Astrocyte (in vitro differentiated cells and primary cell): Measurements from ENCODE around the gene CAPZB.

Experiments
- EZH2 ChIP-seq: IDR thresholded peaks from 2 replicates; pipeline ENCODE4 v1.6.1; 2012; ENCODE audit warnings: mild to moderate bottlenecking, low read length, inconsistent platforms; ENCODE audit not compliant: insufficient read depth
- TF ChIP-seq, protein P1 (sequence below): IDR thresholded peaks from 2 replicates; pipeline ENCODE4 v1.5.1; 2011; ENCODE audit warnings: low read depth, mild to moderate bottlenecking, inconsistent platforms, low read length, moderate library complexity; ENCODE audit not compliant: insufficient read depth

DNA sequence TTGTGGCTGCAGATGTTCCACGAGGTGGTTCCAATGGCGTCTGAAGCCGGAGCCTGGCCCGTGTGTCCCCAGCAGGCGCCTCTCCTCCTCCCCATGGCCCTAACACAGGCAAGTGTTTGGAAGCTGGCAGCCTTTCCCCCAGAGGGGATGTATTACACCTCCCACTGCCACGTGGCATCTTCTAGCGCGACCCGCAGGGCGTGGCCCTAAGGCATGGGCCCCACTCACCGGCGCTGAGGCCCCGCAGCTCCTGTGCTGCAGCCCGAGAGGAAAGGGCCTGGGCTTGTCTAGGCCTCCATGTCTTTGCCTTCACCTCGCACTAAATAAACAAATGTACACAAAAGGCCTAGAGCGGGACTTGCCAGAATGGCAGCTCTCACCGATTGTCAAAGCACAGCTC lies 135.3 kb downstream of the CAPZB start:
- TF ChIP-seq, protein P1, sequence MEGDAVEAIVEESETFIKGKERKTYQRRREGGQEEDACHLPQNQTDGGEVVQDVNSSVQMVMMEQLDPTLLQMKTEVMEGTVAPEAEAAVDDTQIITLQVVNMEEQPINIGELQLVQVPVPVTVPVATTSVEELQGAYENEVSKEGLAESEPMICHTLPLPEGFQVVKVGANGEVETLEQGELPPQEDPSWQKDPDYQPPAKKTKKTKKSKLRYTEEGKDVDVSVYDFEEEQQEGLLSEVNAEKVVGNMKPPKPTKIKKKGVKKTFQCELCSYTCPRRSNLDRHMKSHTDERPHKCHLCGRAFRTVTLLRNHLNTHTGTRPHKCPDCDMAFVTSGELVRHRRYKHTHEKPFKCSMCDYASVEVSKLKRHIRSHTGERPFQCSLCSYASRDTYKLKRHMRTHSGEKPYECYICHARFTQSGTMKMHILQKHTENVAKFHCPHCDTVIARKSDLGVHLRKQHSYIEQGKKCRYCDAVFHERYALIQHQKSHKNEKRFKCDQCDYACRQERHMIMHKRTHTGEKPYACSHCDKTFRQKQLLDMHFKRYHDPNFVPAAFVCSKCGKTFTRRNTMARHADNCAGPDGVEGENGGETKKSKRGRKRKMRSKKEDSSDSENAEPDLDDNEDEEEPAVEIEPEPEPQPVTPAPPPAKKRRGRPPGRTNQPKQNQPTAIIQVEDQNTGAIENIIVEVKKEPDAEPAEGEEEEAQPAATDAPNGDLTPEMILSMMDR: no peak
- no peak for TF ChIP-seq EZH2
